IPS DF 4.7 (cell line): ENCODE results near the gene DNTT.

Experiments used
- DNase-seq: peaks from one replicate; pipeline ENCODE4 v3.0.0-alpha.2; 2013; ENCODE audit warnings: low spot score; ENCODE audit errors: extremely low read depth

Gene DNTT

DNA sequence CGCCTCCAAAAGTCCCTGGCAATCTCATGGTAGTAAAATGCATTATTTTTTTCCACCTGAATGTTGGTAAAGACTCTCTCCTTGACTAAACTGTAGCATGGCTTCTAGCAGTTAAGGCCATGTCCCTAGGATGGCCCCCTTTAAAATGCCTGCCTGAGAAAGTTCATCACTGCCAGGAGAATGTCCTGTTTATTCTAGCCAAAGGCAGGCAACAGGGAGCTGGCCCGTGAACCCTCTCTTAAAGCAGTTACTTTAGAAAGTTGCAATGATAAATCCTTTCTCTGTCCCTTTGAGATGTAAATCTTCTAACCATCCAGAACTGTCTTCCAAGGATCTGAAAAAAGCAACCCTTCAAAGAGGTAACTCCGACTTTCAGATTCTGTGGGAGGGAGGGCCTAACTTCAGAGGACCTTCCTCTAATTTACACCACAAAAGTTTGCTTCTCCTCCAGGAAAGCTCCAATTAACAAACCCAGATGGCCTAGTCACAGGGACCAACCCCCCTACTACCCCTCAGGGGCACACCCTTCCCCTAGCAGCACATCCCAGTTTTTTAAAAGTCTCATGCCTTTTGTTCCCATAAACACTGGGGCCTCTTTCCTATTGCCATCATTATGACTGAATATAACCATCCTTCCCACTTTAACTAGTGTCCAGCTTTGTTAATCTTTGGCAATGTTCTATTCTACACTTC lies 5.5 kb downstream of the DNTT start:
- peak; percentile 96 for DNase-seq

DNA sequence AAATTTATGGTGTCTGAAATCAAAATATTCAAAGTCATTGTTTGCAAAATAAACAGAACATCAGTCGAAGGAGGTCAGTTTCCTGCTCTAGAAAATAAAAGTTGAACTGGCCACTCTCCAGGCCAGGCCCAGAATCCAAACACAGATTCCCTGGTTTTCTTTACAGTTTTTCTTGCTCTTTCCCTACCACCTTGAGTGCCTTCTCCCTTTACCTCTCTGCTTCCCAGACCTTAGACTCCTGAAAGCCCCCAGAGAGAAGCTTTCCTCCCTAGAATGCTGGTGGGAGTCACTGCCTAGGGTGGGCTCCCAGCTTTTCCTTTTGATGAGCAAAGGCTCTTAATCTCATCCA lies 6.1 kb downstream of the DNTT start:
- DNase-seq = no peak

DNA sequence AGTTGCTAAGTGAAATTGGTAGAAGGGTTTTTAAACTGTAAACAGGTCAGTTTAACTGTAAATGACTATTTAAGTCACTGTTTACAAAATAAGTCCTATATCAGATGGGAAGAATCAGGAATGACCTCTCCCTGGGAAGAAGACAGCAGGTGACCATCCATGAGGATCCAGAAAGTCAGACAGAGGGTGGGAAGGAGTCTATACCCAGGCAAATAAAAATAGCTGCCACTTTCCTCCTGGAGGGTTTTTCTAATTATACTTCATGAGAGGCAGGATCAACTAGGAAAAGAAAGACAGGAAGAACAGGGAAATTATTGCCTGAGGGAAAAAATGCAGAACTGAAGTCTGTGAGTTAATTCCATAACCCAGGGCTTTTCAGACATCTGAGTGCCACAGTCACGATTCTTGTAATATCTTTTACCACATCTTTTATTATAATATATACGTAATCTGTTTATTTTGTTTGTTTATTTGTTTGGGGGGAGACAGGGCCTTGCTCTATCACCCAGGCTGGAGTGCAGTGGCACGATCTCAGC lies 7.0 kb downstream of the DNTT start:
- DNase-seq = no peak

DNA sequence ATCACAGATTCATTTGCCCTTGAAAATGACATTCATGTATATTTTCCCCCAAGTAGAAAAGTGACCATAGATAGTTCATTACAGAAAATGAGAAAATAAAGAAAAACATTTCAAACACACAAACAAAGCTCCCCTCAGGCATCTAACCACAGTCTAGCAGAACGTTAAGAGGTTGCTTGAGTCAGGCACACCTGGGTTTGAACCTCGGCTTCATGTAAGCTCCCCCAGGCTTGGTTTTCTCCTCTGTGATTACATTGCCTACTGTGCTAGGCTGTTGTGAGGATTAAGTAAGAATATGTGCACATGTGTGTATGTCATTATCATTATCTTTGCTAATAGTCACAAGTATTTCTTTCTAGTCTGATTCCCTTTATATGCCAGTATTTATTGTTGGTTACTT lies 9.1 kb downstream of the DNTT start:
- no peak for DNase-seq

DNA sequence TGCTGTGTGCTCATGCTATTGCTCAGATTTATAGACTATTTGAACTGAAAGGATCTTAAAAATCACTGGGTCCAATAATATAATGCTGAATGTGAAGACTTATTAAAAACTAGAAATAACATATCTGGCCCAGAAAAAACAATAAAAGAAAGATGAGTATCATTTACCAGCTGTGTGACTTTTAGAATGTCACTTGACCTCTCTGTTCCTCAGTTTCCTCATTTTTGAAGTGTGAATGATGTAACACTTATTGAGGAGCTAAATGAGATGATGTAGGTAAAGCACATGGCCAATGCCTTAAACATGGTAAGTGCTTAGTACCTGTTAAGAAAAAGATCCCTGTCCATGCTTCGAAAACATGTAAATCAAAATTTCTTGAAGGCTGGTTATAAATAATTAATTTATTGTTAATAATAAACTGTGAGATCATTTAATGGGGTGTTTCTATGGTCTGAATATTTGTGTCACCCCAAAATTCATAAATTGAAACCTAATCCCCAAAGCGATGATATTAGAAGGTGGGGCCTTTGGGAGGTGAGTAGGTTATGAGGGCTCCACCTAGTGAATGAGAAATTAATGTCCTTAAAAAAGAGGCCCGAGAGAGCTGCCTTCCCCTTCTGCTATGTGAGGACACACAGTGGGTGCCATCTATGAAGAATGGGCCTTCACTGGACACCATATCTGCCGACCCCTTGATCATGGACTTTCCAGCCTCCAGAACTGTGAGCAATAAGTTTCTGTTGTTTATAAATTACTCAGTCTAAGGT lies 13.0 kb downstream of the DNTT start:
- no peak for DNase-seq

DNA sequence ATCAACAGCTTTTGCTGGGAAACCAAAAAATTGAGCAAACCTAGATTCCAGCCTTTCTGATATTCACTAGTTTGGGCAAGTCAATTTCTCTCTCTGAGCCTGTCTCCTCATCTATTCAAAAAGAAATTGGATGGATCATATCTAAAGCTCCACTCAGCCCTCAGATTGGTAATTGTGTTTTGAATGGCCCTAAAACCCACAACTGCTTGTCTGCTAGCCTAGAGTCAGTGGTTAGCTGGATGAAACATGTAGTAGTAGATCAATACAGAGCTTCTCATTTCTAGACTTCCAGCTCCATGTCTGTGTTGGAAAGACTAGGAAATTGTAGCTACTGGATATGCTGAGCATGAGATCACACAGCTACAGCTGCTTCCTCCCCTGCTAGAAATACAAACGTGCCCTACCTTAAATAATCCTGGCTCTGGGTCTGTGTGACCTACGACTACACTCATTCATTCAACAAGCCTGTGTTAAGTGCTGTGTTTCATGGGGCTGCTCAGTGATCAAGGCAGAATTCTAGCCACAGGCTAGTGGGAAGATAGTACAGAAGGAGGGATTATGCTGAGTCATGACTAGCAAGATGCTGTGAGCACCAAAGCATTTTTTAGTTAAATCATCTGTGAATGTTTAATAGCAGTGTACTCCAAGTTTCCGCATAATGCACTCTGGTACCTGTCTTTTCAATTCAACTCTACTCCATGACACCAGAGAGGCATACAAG lies 15.7 kb downstream of the DNTT start:
- DNase-seq = no peak

DNA sequence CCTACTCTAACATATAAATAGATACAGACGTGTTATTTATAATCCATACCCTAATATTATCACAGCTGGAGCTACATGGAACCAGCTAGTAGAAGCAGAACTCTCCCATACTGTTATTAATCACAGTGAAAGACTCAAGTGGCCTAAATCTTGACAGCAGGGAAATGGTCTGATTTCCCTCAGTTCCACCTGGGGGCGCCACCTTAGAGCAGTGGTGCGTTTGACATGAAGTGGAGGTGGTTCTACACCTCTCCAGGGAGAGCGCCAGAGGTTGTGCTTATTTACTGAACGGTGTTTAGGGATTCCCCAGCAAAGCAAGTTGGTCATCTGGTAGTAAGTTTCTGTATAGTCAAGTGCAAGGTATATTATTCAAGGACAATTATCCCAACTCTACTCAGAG lies 17.6 kb downstream of the DNTT start:
- no peak for DNase-seq

DNA sequence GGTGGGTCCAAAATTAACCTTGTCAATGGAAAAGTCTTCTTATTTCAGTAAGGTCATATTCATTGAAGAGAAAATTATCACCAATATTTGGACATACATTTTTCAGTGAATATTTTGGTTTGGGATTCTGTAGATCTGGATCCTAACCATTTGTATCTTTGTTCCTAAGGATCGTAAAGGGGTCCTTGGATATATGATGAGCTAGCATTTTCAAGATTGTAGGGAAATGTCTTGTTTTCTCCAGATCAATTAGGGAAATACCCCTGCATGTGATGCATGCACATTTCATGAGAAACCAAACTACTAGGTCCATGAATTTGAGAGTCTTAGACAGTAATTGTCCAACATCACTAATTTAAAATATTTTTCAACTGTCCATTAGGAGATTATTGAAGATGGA lies 18.0 kb downstream of the DNTT start:
- no peak for DNase-seq

DNA sequence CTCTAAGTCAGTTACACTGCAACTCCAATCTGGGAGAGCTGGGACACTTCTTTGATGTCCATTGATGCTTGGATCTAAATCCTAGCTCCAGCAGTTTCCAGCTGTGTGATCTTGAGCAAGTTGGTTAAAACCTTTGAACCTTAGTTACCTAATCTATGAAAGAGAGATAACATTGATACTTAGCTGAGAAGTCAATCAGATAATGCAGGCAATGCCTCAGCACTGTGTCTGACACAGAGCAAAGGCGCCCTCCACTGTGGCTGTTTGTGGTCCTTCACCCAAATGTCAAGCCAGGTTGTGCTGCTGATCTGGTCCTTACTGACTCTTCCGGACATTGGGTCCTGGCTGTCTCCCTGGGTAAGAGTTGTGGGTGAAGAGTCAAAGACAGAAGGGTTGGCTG lies 20.2 kb downstream of the DNTT start:
- DNase-seq = no peak

DNA sequence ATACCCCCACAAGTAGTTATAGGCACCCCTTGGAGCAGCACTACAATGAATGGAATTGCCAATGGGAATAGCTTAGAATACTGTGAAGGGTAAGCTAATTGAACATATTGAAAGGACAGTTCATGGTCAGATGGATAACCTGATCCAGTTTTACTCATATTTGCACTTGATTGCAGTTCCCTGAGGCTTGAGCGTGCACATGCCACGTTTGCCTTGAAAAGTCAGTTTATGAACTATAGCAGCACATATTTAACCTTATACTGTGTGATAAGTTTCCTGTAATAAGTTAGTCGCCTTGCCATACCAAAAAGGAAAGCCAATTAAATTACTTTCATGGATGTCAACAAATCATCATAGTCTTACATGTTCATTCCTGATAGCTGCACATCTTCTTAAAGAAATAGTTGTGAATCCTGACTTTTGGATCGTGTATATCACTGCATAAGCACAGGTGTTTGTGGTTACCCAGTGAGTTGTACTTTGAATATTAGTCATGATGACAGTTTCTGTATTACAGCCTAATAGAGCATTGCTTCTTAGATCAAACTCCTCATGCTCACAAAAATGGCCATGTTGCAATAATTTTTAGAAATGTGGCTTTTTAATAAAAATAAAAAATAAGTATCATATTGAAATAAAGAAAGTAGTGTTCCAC lies 21.6 kb downstream of the DNTT start:
- DNase-seq = no peak

DNA sequence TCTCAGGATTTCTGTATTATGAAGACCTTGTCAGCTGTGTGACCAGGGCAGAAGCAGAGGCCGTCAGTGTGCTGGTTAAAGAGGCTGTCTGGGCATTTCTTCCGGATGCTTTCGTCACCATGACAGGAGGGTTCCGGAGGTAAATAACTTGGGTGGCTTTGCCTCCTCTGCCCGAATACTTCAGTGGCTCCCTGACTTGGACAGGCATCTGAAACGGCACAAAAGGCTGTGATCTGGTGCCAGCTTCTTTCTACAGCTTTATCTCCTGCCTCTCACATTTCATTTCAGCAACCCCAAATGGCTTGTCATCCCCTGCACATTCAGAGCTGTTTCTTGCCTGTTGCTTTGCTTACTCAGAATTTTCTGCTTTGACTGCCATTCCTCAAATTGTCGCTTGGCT lies 23.2 kb downstream of the DNTT start:
- DNase-seq = no peak

DNA sequence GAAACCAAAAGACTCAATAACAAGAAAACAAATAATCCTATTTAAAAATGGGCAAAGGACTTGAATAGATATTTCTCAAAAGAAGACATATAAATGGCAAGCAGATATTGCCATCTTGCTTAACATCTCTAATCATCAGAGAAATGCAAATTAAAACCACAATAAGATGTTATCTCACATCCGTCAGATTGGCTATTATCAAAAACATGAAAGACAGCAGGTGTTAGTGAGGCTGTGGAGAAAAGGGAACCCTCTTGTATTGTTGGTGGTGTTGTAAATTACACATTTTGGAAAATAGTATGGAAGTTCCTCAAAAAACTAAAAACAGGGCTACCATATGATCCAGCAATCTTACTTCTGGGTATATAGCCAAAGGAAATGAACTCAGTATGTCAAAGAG lies 28.9 kb downstream of the DNTT start:
- DNase-seq = no peak

DNA sequence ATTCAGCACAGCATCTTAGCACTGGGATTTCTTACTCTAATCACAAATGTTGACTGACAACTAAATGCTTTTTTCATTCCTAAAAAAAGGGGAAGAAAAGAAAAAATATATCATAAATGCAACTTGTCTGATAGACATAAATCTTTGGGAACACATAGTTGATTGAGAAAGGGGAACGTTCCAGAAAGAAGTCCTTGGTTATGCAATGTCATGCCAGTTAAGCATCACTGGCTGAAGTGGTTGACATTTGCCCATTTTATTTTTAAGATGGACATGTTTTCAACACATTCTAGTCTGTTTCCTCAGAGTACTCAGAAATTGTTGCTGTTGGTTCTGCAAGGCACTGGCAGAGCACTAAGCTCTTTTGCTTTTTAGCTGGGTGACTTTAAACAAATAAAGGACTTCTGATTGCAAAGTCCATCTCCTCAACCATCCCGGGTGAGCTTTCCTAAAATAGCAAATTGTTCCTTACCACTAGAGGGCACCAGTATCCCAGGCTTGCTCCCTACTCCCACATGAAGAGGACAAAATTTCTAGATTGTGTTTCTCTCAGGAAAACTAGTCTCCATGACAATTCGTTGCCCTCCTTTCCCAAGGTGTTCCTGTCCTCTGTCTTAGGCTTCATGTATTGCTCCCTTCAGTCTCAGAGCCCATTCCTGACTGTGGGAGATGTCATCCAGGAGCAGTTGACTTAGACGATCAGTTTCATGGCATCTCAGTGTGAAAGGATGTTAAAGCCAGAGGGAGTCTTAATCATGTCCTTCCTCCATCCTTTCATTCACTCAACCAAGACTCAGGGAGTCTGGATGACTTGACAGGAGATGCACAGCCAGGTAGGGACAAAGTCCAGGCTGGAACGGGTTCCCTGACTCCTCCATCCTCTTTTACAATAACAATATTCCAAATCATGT lies 30.6 kb downstream of the DNTT start:
- DNase-seq = no peak

DNA sequence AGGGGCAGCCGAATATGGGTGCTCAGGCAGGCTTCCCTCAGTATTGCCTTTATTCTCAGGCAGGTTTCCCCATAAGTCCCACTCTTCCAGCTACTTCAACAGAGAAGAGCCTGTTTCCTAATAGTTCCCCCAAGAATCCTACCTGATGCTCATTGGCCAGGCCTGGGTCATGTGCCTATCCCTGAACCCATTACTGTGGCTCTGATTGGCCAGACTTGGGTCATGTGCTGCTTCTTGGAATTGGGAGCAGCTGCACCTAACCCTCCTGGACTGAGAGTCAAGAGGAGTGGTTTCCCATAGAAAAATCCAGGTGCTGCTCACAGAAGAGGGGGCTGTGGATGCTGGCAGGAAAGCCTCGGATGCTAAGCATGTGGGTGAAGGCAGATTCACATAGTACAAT lies 32.9 kb downstream of the DNTT start:
- no peak for DNase-seq

DNA sequence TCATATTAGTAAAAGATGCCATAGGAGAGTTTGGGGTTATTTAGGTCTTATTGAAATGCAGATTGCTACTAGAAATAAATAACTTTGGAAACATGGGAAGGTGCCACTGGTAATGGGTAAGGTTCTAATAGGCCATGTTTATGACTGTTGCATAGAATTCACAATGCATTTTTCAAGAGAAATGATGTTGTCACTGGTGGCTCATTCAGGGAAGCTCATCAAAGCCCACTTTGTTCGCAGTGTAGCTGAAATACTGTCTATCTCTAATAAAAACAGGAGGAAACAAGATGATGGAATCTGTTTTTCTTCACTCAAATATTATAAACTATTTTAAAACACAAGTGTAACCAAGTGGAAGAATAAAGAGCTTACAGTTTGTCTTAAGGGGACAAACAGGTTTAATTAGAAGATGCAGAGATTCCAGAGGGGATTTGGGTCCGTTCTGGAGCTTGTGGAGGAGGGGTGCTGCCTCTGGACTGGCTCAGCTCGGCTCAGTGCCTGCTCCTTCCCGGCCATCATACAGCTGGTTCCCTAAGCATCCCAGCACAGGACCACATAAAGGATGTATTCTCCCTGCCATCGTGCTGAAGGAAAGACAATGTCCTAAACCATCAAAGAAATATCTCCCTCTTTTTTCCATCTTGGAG lies 34.2 kb downstream of the DNTT start:
- DNase-seq = no peak

DNA sequence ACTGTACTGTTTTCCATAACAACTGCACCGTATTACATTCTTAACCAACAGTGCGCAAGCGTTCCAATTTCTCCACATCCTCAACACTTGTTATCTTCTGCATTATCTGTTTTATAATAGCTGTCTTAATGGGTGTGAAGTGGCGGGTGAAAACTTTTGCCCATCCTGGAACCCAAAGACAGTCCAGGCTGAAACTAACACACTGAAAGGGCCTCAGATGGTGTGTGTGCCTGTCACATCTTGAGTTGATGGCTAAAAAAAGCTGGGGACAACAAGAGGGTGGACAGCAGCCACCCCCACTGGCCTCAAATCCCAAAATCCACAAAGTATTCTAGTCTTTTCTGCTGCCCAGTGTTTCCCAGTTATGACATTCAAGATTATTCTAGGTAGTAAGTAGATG lies 35.1 kb downstream of the DNTT start:
- DNase-seq = no peak

DNA sequence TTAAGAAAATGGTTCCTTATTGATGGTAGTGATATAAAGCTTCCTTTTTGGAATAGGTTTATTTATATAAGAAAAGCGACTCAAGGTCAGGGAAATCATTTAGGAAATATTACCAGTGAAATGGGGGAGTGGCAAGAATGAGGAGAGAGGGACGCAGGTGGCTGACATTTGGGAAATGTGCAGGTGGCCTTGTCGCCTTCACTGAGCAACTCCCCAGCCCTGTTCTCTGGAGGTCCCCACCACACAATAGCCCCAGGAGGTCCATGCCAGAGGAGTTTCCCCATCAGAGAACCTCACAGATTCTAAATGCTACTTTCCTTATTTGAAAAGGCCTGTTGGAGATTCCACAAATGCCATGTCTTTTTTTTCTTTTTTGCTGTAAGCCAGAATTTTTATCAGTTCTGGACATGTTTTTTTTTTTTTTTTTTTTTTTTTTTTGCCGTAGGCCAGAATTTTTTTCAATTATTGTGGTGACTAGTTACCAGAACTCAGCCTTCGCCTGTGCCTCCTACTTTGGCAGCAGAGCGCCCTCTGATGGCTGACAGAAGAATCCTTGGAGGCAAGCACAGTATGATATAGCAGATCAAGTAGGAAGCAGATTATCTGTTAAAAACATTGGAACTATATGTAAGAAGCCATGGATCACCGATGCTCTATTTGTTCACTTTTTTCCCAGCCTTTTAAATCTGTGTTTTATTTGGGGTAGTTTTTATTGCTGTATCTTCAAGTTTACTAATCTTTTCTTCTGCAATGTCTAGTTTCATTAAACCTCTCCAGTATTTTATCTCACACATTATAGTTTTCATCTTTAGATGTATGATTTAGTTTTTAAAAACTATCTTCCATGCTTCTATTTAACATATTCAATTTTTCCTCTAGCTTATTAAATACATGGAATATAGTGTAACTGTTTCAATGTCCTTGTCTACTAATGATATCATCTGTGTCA lies 36.0 kb downstream of the DNTT start:
- DNase-seq = no peak

DNA sequence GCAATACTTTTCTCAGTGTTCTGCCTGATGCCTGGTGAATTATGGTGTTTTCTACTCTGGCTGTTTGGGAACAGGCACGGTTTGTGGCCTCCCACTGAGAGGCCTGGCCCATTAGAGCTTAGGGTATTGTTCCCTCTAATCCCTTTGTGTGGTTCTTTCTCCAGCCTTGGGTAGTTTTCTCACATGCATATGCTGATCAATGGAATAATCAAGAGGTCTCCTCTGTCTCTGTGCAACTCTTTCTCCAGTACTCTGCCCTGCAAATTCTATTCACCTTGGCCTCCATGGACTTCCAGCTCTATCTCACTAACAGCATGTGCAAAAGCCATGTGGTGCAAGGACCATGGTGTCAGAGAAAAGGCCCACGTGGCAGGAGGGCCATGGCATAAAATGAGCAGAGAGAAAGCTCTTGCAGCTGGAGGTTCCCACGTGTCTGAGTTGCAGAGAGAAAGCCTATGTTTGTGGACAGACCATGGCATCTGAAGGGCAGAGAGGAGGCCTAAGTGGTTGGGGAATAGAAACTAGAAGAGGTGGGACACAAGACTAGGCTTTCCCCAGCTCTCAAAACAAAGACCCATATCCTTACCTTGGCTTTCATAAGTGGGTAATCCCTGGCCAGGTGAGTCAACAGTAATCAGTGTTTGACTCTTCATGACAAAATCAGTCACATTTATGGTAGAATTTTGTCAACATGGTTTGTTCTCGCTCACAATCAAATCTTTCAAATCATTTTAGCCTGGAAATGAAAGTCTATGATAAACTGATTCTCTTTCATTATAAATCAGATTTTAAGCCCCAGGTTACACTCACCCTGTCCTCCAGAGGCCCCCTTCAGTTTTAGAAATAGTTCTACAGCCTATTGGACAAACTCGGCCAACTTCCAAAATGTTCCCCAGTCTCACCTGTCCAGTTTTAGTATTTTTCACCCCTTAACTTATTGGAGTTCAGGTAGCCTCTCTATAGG lies 37.3 kb downstream of the DNTT start:
- DNase-seq = no peak
